ENCODE data around the gene PBX2.

GRCh38 chr6:32191696-32192607 is 1.9 kb upstream of the PBX2 start:
- TF ChIP-seq, protein P1, sequence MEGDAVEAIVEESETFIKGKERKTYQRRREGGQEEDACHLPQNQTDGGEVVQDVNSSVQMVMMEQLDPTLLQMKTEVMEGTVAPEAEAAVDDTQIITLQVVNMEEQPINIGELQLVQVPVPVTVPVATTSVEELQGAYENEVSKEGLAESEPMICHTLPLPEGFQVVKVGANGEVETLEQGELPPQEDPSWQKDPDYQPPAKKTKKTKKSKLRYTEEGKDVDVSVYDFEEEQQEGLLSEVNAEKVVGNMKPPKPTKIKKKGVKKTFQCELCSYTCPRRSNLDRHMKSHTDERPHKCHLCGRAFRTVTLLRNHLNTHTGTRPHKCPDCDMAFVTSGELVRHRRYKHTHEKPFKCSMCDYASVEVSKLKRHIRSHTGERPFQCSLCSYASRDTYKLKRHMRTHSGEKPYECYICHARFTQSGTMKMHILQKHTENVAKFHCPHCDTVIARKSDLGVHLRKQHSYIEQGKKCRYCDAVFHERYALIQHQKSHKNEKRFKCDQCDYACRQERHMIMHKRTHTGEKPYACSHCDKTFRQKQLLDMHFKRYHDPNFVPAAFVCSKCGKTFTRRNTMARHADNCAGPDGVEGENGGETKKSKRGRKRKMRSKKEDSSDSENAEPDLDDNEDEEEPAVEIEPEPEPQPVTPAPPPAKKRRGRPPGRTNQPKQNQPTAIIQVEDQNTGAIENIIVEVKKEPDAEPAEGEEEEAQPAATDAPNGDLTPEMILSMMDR (conservative IDR thresholded peaks at IDR 0.05), result no peak
- TF ChIP-seq ZFX (IDR thresholded peaks at IDR 0.05), result no peak
